ENCODE data around the gene CRYL1. TPM values are rescaled to one million over a fixed set of nuclear protein-coding genes. Genes with fewer than 3 reads are reported as not detected.

The CRYL1 gene
- total and polyA plus RNA-seq, 2 of the 8 experiments (the other 6 are each of a cell fraction or from before 2014, with no cell fraction given), result 1.9 to 6.4 TPM

- H4K8ac ChIP-seq (ENCODE audit: extremely low read depth, insufficient read depth, low read length), result no peak overlapping the region
- ChIA-PET CTCF (ENCODE audit: partially characterized antibody) (interaction anchor here (0.7 kb wide), 1 partner anchor 31 kb away, joined by 4 read pairs; no protein-coding TSS in a partner anchor), POLR2A (ENCODE audit: partially characterized antibody) (no interaction called here)
- DNase-seq (ENCODE audit: low read depth in 1 of 2, low spot score in 2 of 2) (no peak), FAIRE-seq (no peak)
- H2AK5ac ChIP-seq (ENCODE audit: low read depth, low read length), result no peak overlapping the region
- H4K5ac ChIP-seq (ENCODE audit: insufficient read length, low read depth, low read length), result no peak overlapping the region
- no peaks in the 10 kb centered on the region for H3K36me3 ChIP-seq (ENCODE audit: control insufficient read depth in 2 of 4, insufficient read depth in 4 of 4, low read length in 3 of 4)
- peaks cover 42 to 78% (median 68%) of the 10 kb centered on the region in 4 experiments for H3K27me3 ChIP-seq (replicated peaks in 1 of 4; ENCODE audit: control insufficient read depth in 3 of 4, extremely low read depth in 1 of 4, insufficient read depth in 3 of 4, low read length in 3 of 4)
- no peak overlapping the region for H2BK5ac ChIP-seq (ENCODE audit: low read depth, low read length)
- H3K9ac ChIP-seq (replicated peaks in 1 of 4; ENCODE audit: extremely low read depth in 1 of 4, low read depth in 3 of 4, low read length in 3 of 4), result no peak overlapping the region
- no peaks in the 10 kb centered on the region for H3K23me2 ChIP-seq (ENCODE audit: low read depth, low read length)
- no peak overlapping the region for H3K56ac ChIP-seq (replicated peaks; ENCODE audit: insufficient read length, low read depth, low read length)
- peaks cover 5% of the 10 kb centered on the region in 2 experiments for H4K20me1 ChIP-seq (replicated peaks in 1 of 2; ENCODE audit: control insufficient read depth in 1 of 2, insufficient read depth in 2 of 2, low read length in 2 of 2)
- H3K9me3 ChIP-seq (ENCODE audit: insufficient read depth in 2 of 2, low read depth in 1 of 2, low read length in 1 of 2), result no peaks in the 10 kb centered on the region
- no peak overlapping the region for H3K4me3 ChIP-seq (ENCODE audit: extremely low read depth in 1 of 4, insufficient read depth in 2 of 4, low read depth in 3 of 4, low read length in 4 of 4)
- H2BK15ac ChIP-seq (ENCODE audit: low read length), result no peak overlapping the region
- 55% methylated on average over 16 of the region's 17 CpGs; no CpG with 5 or more reads in 1 of the 2 experiments for WGBS, 2 experiments (ENCODE audit: extremely low coverage in 1 of 2, insufficient coverage in 1 of 2, insufficient read length in 1 of 2, insufficient replicate concordance in 2 of 2, low coverage in 1 of 2, low lambda C conversion rate in 2 of 2, missing lambda C conversion rate in 1 of 2)
- H2AFZ ChIP-seq (ENCODE audit: low read length), result no peak overlapping the region
- no peak overlapping the region for H4K91ac ChIP-seq (replicated peaks; ENCODE audit: insufficient read length, low read length)
- H2BK20ac ChIP-seq (ENCODE audit: low read length), result no peak overlapping the region
- H3K4me1 ChIP-seq (replicated peaks in 1 of 4; ENCODE audit: control insufficient read depth in 3 of 4, insufficient read depth in 4 of 4, low read length in 3 of 4), result no peaks in the 10 kb centered on the region; a peak in 1 of 7 replicates
- H3K79me2 ChIP-seq (ENCODE audit: control insufficient read depth in 1 of 2, insufficient read depth in 2 of 2, low read length in 2 of 2), result no peaks in the 10 kb centered on the region
- H3K14ac ChIP-seq (ENCODE audit: insufficient read length), result no peak overlapping the region
- H3K4me2 ChIP-seq (ENCODE audit: insufficient read depth in 1 of 2, low read depth in 2 of 2, low read length in 2 of 2), result no peak overlapping the region; a peak in 1 of 4 replicates
- no peak overlapping the region for H3K18ac ChIP-seq (ENCODE audit: extremely low read depth, low read length)
- no peak overlapping the region for H3K4ac ChIP-seq (replicated peaks; ENCODE audit: insufficient read length, low read depth, low read length)
- H2BK120ac ChIP-seq (replicated peaks; ENCODE audit: low read depth, low read length), result no peak overlapping the region
- H3K79me1 ChIP-seq (ENCODE audit: low read depth, low read length), result no peaks in the 10 kb centered on the region
- no peak overlapping the region for H3K27ac ChIP-seq (ENCODE audit: low read depth, low read length)
- H3K23ac ChIP-seq (ENCODE audit: insufficient read length), result no peak overlapping the region
- no peak overlapping the region for H2BK12ac ChIP-seq (ENCODE audit: low read depth, low read length)
- no peak for TF ChIP-seq MAX (IDR thresholded peaks at IDR 0.05)
- no peak for TF ChIP-seq BCL11A (IDR thresholded peaks at IDR 0.05; ENCODE audit: low read depth in 2 of 2, low read length in 2 of 2)
- no peak for TF ChIP-seq POLR2A (IDR thresholded peaks at IDR 0.05; ENCODE audit: control extremely low read depth in 1 of 2, low read depth in 2 of 2, low read length in 2 of 2)
- no peak for TF ChIP-seq HDAC6 (IDR thresholded peaks at IDR 0.05; ENCODE audit: low read depth, low read length)
- no peak for TF ChIP-seq CHD1 (IDR thresholded peaks at IDR 0.05; ENCODE audit: low read depth, low read length)
- TF ChIP-seq SP2 (IDR thresholded peaks at IDR 0.05; ENCODE audit: low read length), result no peak
Measured at GRCh38 chr13:20362484-20363041, 163.1 kb downstream of the CRYL1 start.
